Gastrocnemius medialis (tissue), 4 donors: ENCODE results near the gene RFWD3. TPM values are rescaled to one million over a fixed set of nuclear protein-coding genes. Genes with fewer than 3 reads are reported as not detected.
A peak's percentile ranks its signal among the peaks of the same experiment; 100 is the strongest.

Experiments used
- ATAC-seq, 2 donors: fragments of 150-250 bp; one replicate each; pipeline ENCODE4 v1.9.1; 2016
- DNase-seq, 2 donors: peaks; one replicate each; pipeline ENCODE4 v3.0.0-alpha.2; 2019
- H3K27ac ChIP-seq, 4 donors: fragments of 200-600 bp; sonication (generic); 1 replicate in 1 of 4; 2 replicates in 3 of 4; pipeline ENCODE4 v1.5.1; 2016 to 2018; ENCODE audit warnings: mild to moderate bottlenecking in 2 of 4, moderate library complexity in 1 of 4
- H3K27me3 ChIP-seq, 3 donors: fragments of 200-600 bp; sonication (generic) in 2 of 3; 1 replicate in 1 of 3; 2 replicates in 2 of 3; pipeline versions ENCODE4 v1.5.1 to v1.6.0; 2016 to 2019; ENCODE audit warnings: mild to moderate bottlenecking in 1 of 3, moderate library complexity in 1 of 3
- H3K36me3 ChIP-seq, 2 donors: fragments of 200-600 bp; sonication (generic) in 1 of 2; one replicate each; pipeline ENCODE4 v1.5.1; 2017 to 2018
- H3K4me1 ChIP-seq, 2 donors: fragments of 200-600 bp; sonication (generic) in 1 of 2; one replicate each; pipeline ENCODE4 v1.5.1; 2016 to 2017; ENCODE audit warnings: mild to moderate bottlenecking in 2 of 2
- H3K4me3 ChIP-seq, 4 donors: fragments of 200-600 bp; sonication (generic) in 3 of 4; 1 replicate in 1 of 4; 2 replicates in 3 of 4; pipeline ENCODE4 v1.5.1; 2016 to 2019; ENCODE audit warnings: mild to moderate bottlenecking in 2 of 4
- H3K9me3 ChIP-seq, 3 donors: fragments of 200-600 bp; sonication (generic) in 2 of 3; 1 replicate in 1 of 3; 2 replicates in 2 of 3; pipeline ENCODE4 v1.5.1; 2016 to 2019
- CTCF ChIP-seq, 5 experiments: fragments of 450-650 bp in 3 of 5; fragments of 200-600 bp in 2 of 5; sonication (generic) in 2 of 5; IDR thresholded peaks in 4 of 5; conservative IDR thresholded peaks in 1 of 5; 1 replicate in 4 of 5; 2 replicates in 1 of 5; pipeline ENCODE4 v1.5.1; 2016 to 2019; ENCODE audit warnings: antibody characterized with exemption in 5 of 5, mild to moderate bottlenecking in 3 of 5, moderate library complexity in 3 of 5
- POLR2A ChIP-seq, 2 donors: fragments of 450-650 bp; IDR thresholded peaks; one replicate each; pipeline ENCODE4 v1.6.1; 2017; ENCODE audit warnings: antibody characterized with exemption in 2 of 2, mild to moderate bottlenecking in 2 of 2, moderate library complexity in 2 of 2
- in situ Hi-C, 4 donors: fragments of 200-750 bp; cut with MboI; loops; one replicate each; pipeline versions ENCODE4 v1.15.0 to v1.8.0; 2017; ENCODE audit warnings: low sequenced_read_pairs in 4 of 4
- intact Hi-C: fragments of 100-400 bp; cut with DNase I; formaldehyde crosslinking; loops from one replicate; pipeline ENCODE4 v1.15.1; 2023; ENCODE audit warnings: low total_unique reads
- total RNA-seq, 4 donors: library from RNA; depleted of rRNA; stranded (reverse); fragments of >200 nt; gene quantifications; one replicate each; pipeline versions ENCODE4 v1.1.0 to v1.2.3, GENCODE V29; 2016

Gene RFWD3
- total RNA-seq = 1 to 10 TPM; 2.5 to 7.1 (median 4.1) TPM

GRCh38 chr16:74666425-74667254 is at the start of gene RFWD3:
Gene RFWD3, minus strand, starts transcription at chr16:74666877. Its CDS starts 5,428 bp downstream, at chr16:74661449.
- Histone ChIP-seq H3K27ac (peak within 1 kb of the TSS; percentile 70 to 81 (median 78)), H3K4me3 (peak within 1 kb of the TSS; percentile 82 to 98 (median 93)), H3K9me3 (no peaks in the 10 kb centered on the region), H3K27me3 (no peaks in the 10 kb centered on the region), H3K4me1 (peaks cover 8 to 11% of the 10 kb centered on the region in 2 donors), H3K36me3 (peaks cover 0 to 15% of the 10 kb centered on the region in 2 donors)
- TF ChIP-seq POLR2A (IDR thresholded peaks at IDR 0.05) = peak in 1 of 2 donors; percentile 37
- no peak for TF ChIP-seq CTCF (IDR thresholded peaks at IDR 0.05 in 4 of 5, conservative IDR thresholded peaks at IDR 0.05 in 1 of 5)
- in situ Hi-C loops (no loop called here), intact Hi-C loops (loop anchor here (1.0 to 5.0 kb wide), 2 partner anchors 29 to 59 kb away; partner anchors contain the start of gene GLG1)
- ATAC-seq (peak; percentile 100), DNase-seq (peak; percentile 99)

- ATAC-seq (no peak), DNase-seq (no peak)
- Histone ChIP-seq H3K9me3 (no peaks in the 10 kb centered on the region), H3K27me3 (no peaks in the 10 kb centered on the region), H3K36me3 (no peaks in the 10 kb centered on the region), H3K4me1 (no peaks in the 10 kb centered on the region), H3K4me3 (no peak overlapping the region), H3K27ac (no peak overlapping the region)
- in situ Hi-C loops = loop anchor here in 1 of 4 donors (25.0 kb wide), 1 partner anchor 146 kb away; no protein-coding TSS in a partner anchor
- no peak for TF ChIP-seq POLR2A (IDR thresholded peaks at IDR 0.05)
- intact Hi-C loops = no loop called here
Measured at GRCh38 chr16:74716355-74716754, 49.7 kb upstream of the RFWD3 start.

GRCh38 chr16:74713876-74714275 is 47.2 kb upstream of the RFWD3 start:
- Histone ChIP-seq H3K36me3 (no peaks in the 10 kb centered on the region), H3K9me3 (no peaks in the 10 kb centered on the region), H3K27me3 (no peaks in the 10 kb centered on the region), H3K4me1 (no peaks in the 10 kb centered on the region), H3K27ac (no peak overlapping the region), H3K4me3 (no peak overlapping the region)
- no peak for ATAC-seq
- intact Hi-C loops = no loop called here
- TF ChIP-seq POLR2A (IDR thresholded peaks at IDR 0.05) = no peak
- no peak for TF ChIP-seq CTCF (IDR thresholded peaks at IDR 0.05 in 4 of 5, conservative IDR thresholded peaks at IDR 0.05 in 1 of 5)
- no peak for DNase-seq
- in situ Hi-C loops = loop anchor here in 2 of 4 donors (5.0 to 25.0 kb wide), 2 partner anchors 148 kb away; no protein-coding TSS in a partner anchor

GRCh38 chr16:74713325-74713724 is 46.6 kb upstream of the RFWD3 start:
- in situ Hi-C loops (loop anchor here in 2 of 4 donors (5.0 to 25.0 kb wide), 2 partner anchors 149 kb away; no protein-coding TSS in a partner anchor), intact Hi-C loops (no loop called here)
- no peak for TF ChIP-seq POLR2A (IDR thresholded peaks at IDR 0.05)
- no peak for TF ChIP-seq CTCF (IDR thresholded peaks at IDR 0.05 in 4 of 5, conservative IDR thresholded peaks at IDR 0.05 in 1 of 5)
- Histone ChIP-seq H3K27me3 (no peaks in the 10 kb centered on the region), H3K9me3 (no peaks in the 10 kb centered on the region), H3K27ac (no peak overlapping the region), H3K36me3 (no peaks in the 10 kb centered on the region), H3K4me1 (no peaks in the 10 kb centered on the region), H3K4me3 (no peak overlapping the region)
- DNase-seq (no peak), ATAC-seq (no peak)

- intact Hi-C loops = no loop called here
- DNase-seq (no peak), ATAC-seq (no peak)
- Histone ChIP-seq H3K4me1 (no peaks in the 10 kb centered on the region), H3K27me3 (no peaks in the 10 kb centered on the region), H3K9me3 (no peaks in the 10 kb centered on the region), H3K36me3 (no peaks in the 10 kb centered on the region), H3K4me3 (no peak overlapping the region), H3K27ac (no peak overlapping the region)
- no peak for TF ChIP-seq CTCF (IDR thresholded peaks at IDR 0.05 in 4 of 5, conservative IDR thresholded peaks at IDR 0.05 in 1 of 5)
- TF ChIP-seq POLR2A (IDR thresholded peaks at IDR 0.05) = no peak
- in situ Hi-C loops = loop anchor here in 2 of 4 donors (5.0 to 25.0 kb wide), 2 partner anchors 150 kb away; no protein-coding TSS in a partner anchor
Measured at GRCh38 chr16:74711938-74712337, 45.3 kb upstream of the RFWD3 start.
